Measurements from ENCODE around the gene ABHD17C.

The ABHD17C gene

DNA sequence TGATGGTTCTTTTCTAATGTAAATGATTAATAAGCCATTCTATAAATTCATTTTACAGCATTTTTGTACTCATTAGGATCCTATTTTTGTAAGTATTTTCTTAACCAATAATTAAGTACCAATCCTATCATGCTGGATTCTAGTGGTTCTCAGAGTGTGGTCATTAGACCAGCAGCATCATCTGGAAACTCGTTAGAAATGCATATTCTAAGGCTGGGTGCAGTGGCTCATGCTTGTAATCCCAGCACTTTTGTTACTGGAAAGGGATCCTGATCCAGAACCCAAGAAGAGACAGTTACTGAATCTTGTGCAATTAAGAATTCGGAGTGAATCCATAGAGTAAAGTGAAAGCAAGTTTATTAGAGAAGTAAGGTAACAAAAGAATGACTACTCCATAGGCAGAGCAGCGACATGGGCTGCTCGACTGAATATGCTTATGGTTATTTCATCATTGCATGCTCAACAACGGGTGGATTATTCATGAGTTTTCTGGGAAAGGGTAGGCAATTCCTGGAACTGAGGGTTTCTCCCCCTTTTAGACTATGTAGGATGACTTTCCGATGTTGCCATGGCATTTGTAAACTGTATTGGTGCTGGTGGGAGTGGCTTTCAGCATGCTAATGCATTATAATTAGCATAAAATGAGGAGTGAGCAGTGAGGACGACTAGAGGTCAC is 74.2 kb downstream of the ABHD17C start:
- no peak for DNase-seq

DNA sequence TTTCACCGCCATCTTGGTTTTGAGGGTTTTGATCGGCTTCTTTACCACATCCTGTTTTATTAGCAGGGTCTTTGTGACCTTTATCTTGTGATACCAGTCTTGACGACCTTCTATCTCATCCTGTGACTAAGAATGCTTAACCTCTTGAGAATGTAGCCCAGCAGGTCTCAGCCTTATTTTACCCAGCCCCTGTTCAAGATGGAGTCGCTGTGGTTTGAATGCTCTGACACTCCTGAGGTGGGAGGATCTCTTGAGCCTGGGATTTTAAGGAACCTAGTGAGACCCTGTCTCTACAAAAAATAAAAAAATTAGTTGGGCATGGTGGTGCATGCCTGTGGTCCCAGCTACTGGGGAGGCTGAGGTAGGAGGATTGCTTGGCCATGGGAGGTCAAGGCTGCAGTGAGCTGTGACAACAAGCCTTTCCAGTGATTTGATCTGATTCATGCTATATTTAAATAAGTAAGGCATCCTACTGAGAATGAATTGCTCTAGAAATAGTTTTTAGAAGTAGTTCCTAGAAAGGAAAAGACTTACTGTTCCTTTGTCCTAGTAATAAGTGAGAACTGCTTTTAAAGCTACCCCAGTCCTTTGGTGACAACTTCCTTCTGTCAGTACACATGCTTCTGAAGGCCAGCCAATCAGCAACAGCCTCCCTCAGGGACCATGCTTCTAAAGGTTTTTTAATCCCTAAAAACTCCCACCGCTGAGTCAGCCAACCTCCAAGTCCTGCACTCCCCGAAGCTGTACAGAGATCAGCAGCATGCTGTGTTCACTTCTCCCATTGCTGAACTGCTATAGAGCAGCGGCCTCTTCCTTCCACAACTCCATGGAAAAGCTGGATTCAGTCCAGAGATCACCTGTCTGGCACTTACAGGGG is 75.0 kb downstream of the ABHD17C start:
- no peak for DNase-seq

DNA sequence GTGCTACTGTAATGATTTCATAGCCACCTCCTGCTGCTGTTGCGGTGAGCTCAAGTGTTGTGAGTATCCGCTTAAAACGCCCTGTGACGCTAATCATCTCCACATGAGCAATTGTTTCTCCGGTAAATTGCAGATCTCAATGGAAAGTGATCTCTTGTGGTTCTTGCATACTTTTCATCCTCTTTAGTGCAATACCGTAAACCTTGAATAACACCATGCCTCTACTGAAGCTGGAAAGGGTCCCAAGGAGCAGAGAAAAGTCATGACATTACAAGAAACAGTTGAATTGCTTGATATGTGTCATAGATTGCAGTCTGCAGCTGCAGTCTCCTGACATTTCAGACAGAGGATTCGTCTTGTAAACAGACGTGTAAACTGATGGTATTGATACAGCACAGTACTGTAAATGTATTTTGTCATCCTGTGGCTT is 78.0 kb downstream of the ABHD17C start:
- no peak for DNase-seq

DNA sequence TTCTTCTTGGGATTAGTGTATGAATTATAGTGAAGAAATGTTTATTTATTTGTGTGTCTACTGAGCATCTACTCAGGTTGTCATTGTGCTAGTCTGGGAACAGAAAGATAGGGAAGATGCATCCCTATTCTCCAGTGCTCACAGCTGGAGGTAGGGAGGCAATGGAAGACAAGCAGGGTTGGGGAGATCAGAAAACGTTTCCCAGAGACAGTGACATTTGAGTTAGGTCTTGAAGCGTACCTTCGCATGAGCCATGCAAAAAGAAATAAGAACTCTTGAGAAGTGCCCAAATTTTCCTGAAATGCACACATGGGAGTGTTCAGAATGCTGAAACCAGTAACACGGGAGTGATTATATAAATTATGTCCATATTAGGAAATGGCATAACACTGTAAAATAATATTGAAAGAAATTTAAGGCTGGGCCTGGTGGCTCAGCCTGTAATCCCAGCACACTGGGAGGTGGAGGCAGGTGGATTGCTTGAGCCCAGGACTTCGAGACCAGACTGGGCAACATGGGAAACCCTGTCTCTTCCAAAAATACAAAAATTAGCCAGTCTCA is 78.8 kb downstream of the ABHD17C start:
- no peak for DNase-seq

DNA sequence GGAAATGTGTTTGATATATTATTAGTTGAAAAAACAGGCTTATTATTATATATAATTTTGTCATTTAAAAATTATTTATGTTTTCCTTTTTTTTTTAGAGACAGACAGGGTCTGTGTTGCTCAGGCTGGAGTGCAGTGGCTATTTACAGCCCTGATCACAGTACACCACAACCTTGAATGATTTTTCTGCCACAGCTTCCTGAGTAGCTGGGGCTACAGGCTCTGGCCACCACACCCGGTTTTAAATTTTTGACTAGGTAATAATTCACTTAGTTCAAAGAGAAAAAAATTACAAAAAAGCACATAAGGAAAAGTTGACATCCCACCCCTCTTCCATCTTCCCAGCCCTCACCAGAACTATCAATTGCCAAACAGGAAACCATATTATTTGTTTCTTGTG is 79.4 kb downstream of the ABHD17C start:
- no peak for DNase-seq

DNA sequence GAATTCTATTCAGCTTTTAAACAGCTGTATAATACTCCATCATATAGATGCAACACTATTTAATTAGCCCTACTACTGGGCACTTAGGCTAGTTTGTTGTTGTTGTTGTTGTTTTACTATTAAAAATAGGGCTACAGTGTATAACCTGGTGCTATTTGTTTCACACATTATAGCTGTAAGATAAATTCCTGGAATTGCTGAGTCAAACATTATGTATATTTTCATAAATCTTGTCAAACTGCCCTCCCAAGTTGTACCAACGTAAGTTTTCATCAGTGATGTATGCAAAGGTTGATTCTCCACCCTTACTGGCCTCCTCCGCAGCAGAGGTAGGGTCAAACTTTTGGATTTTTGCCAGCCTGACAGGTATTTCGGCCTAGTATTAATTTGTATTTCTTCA is 80.2 kb downstream of the ABHD17C start:
- no peak for DNase-seq

DNA sequence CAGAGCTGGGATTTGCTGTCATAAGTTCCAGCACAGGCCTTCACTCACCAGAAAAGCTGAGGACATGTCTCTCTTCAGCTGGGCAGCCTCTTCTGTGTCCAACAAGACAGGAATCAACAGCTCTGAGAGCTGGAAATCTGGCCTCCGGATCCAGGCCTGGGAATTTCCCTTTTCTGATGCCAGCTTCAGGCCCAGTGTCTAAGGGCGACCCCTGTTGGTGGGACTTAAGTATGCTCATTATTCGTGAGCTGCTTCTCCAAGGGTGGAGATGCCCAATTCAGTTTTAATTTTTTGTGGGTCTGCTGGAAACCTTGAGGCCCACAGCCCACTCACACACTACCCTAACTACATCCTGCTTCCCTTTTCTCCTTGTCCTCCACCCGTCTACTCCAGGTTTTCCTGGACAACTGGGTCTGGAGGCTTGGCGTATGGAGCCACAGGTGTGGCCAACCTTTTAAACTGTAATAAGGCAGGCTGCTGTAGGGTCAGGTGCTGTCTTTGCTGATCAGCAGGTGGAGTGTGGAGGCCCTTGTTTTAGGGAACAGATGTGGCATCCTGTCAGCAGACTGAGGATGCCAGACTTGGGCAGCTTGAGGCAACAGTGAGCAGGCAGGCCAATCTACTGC is 81.4 kb downstream of the ABHD17C start:
- peak; percentile 60 for DNase-seq

DNA sequence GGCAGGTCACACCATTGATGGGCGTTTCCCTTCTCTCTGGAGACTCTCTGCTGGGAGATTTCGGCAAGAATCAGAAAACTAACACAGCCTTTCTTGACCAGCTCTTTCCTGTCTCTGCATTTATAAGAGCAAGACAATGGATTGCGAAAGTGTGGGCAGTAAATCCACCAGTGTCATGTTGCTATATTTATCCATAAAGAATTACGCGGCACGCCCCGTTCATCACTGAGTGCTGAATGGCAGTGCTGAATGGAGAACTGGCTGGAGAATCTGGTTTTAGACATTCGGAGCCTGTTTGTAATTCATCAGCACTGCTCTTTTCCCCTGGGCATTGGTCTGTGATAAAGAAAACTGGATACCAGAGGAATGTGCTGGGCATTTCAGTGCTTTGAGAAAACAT is 82.0 kb downstream of the ABHD17C start:
- DNase-seq: no peak

DNA sequence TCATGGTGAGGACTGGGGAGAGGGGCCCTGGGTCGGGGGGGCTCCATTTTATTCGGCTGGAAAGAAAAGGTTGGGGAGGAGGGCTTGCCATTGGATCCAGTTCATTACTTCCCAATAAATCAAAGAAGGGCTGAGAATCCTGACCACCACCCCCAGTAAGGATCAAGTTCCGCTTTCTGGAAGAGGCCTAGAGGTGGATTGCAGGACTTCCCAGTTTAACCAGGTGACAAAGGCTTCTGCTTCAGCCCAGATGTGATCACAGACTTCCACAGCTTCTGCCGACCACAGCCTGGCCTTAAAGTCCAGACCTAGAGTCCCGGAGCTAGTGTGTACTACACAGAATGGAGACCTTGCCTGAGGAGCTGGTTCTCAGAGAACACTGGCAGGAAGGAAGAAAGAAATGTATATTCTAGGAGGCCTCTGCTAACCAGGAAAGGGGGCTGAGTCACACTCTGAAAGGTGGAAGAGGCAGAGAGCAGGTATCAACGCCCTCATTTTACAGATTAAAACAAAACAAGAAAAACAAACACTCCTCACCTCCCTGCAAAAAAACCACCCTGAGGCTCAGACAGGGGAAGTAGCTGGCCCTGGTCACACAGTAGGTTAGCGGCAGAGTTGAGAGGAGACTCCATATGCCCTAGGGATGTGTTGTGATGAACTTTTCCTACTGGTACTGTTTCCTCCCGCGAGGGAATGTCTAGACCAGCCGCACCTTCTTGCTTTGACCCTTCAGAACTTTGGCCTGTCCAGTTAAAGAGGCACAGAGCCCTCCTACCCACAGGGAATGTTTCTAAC is 82.9 kb downstream of the ABHD17C start:
- no peak for DNase-seq

DNA sequence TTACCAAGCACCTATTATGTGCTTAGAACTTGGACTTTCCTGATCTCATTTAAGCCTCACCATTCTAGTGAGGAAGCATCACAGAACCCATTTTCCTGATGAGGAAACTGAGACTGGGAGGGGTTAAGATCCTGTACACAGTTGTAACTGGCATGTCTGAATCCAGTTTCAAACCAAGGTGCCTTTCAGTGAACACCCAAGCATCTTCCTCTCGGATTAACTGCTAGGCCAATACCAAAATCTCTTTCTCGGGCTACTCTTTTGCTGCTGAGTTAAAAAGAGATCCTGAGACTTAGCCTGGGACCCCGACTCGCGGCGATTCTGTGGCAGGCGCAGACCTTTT is 83.5 kb downstream of the ABHD17C start:
- DNase-seq: no peak

DNA sequence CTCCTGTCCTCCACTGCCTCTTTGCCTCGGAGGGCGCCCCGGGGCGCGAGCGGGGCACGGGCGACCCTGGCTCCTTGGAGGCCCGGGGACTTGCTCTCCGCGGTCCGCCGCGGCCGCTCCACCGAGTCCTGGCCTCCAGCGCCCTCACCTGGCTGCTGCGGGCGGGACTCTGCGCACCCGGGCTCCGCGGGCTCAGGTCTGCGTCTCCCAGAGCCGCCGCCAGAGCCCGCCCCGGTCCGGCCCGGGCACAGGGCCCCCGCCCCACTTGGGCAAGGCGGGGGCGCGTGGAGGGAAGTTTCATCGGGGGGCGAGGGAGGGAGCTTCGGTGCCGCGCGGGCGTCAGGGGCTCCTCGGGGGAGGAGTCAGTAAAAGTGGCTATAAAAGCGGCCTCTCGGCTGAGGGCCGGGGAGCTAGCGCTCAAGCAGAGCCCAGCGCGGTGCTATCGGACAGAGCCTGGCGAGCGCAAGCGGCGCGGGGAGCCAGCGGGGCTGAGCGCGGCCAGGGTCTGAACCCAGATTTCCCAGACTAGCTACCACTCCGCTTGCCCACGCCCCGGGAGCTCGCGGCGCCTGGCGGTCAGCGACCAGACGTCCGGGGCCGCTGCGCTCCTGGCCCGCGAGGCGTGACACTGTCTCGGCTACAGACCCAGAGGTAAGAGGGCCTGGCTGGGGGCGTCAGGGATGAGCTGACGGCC is 84.0 kb downstream of the ABHD17C start, which contains the start of gene CEMIP:
TSS of gene CEMIP (plus strand) at position 407 of the 694 bp plus-strand sequence. CDS start 94,510 bp downstream, outside the sequence.
- peak; percentile 45 for DNase-seq

DNA sequence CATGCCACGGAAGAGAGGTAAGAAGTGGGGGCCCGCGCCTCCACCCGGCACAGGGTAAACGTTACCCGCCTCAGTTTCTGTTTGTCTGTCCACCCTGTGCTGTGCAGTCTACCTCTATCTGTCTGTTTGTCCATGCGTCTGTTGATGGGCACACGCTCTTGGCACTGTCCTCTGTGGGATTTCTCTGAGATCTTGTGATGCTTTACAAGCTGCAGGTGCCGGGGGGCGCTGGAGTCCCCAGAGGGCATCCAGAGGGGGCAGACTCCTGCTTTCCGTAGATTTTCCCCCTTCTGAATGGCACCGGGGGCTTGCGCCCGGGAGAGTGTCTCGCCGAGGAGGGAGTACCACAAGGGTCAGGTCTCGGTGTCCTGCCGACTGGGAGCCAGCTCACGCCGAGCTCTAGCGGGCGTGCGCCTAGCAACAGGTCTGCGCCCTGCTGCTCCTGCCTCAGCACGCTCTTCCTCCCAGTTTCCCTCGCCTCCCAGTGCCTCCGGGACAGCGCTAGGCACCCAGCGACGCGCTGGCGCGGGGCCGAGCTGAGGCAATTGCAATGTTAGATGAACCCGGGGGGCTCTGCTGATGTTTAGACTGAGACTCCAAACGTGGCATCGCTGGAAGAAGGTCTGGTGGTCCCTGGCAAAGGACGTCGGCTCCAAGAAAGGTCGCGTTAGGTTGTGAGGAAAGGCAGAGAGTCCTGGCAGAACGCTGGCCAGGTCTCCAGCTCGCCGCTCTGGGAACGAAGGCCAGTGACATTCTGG is 84.7 kb downstream of the ABHD17C start:
- peak; percentile 23 for DNase-seq

DNA sequence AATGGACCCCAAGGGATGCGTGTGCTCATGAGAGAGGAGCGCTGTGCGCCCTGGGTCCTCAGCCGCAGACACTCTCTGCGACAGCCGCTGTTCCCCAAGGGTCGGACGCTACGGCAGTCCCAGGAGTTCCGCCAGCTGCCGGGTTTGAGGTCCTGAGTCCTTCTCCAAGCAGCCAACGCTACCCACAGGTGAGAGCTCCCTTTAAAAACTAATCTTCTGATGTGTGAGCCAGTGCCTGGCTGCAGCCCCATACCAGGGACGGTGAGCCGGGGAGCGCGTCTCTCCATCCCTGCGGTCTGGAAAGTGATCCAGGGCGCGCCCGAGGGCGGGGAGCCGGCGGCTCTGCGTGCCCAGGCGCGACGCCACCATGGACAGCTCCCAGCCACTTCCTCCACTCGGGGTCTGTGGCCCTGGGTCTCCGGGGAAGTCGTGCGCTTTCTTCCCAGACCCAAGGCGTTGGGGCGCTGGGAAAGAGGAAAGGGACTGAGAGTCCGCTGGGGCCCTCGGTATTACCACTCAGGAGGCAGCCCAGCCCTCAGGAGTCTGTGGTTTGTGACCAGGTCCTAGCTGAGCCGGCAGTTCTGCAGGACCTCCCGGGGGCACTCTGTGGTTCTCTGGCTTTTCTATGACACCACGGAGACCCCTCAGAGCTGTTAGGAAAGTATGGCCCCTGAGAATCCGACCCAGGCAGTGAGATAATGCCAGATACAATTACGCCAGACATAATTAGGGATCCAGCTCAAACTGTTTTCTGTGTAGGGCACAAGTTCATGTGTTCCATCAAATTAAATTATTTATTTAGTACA is 85.5 kb downstream of the ABHD17C start:
- DNase-seq: no peak

DNA sequence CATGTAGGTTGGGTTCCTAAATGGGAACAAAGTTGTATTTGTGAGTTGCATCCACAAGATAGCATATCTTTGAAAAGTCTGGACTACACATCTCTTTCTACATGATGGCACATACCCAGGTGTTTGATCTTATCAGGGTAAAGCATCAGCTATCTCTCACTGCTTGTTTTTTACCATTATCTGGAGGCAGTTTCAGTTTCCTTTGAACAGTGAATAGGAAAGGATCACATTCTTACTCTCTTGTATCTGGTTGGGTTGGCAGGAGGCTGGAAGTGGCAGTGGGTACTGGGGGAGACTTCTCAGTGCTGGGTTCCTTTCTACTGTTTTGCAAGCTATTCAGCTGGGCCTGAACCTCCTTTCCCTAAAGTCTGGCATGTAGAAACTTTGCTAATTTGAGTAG is 88.2 kb downstream of the ABHD17C start:
- no peak for DNase-seq

DNA sequence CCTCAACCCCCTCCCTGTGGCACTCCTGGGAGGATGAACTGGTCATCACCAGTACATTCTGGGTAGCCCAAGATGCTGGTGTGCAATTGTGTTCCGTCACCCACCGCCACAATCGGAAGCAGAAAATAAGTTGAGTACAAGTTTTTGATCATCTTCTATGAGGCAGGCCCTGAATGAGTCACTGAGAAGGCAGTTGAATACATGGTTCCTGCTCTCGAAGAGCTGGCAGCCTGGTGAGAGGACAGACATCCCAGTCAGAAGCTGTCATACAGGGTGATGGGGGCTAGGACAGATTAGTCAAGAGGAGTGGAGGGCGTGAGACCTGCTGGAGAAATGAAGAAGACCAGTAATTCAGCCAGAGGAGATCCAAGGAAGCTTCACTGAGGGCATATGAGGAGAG is 90.2 kb downstream of the ABHD17C start:
- no peak for DNase-seq

DNA sequence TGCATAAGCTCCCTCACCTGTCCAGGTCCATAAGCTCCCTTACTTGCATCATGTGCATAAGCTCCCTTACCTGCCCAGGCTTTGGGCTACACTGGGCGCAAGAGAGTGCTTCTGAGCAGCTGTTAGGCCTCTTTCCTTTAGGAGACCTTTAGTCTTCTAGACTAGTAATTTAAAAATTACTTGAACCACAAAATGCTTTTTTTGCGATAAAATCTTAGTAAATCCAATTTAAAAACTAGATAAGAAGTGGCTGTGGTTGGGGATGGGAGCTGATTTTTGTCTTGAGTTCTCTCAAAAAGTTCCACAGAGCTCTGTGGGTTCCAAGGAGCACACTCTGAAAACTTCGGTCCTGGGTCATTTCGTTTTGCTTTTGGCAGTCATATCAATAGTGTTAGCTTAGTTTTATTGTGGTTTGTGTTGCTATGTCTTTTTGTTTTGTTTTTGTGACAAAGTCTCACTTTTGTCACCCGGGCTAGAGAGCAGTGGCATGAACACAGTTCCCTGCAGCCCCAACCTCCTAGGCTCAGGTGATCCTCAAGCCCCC is 90.8 kb downstream of the ABHD17C start:
- DNase-seq: no peak

DNA sequence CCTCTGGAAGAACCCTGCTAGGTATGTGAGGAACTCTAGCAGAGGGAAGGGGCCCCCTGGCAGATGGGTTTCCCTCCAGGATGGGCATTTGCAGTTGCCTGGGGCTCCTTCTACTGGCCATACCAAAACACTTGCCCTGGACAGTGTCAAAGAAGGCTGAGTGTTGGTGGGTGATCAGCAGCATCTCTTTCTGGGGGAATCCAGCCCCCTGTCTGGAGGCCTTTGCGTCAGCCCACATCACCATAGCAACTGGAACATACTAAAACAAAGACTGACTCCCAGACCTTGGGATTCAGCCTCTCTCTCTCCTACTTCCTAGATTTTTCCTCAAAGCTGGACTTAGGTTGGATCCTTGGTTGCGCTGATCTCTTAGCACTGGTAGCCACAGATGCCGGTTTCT is 92.2 kb downstream of the ABHD17C start:
- no peak for DNase-seq

DNA sequence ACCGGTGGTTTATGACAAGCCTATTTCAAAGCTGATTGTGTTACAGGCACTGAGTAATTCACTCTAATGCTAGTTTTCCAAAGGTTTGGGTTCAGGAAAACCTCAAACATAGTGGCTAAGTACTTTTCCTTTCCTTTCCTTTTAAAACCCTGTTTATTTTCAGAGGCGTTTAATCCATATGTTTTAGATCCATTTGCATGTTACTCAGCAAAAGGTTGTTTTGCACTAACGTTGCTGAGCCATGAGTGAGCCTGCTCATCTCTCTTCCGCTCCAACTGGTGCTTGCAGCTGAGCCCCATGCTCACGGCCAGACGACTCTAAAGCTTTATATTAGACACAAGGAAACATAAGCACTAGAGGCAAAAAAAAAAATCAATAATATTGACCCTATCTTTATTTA is 93.4 kb downstream of the ABHD17C start:
- peak; percentile 50 for DNase-seq

DNA sequence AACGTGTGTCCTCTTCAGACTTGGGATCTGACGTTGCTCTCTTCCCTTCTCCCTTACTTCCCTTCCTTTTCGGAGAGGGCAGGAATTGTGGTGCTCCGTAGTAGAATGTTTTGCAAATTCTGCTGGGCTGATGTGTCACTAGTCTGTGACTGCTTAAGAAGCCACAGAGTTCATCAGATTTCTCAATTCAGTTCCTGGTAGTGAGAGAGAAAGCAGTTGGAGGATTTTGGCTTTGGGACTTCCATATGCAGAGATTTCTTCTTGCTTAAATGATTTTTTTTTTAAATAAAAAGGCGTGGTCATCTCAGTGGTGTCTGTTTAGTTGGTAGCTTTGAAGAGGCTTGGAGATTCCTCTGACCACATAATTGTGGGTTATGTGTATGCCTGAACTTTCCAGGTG is 94.2 kb downstream of the ABHD17C start:
- DNase-seq: no peak

DNA sequence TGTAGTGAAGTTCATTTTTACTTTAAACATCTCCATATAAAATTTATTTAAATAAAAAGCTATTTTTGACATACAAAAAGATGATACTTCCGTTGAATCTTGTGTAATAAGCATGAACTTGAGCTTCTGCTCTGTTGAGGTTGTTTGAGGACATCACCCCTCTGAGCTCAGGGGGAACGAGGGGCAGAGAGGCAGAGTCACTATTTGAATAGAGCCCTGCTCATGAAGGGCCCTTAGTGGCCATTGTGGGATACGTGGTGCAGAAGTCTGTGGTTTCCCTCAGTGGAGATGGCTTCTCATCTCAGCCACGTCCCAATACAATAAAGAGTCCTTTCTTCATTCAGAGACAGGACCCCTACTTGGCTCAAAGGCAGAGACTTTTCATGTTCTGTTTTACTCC is 94.7 kb downstream of the ABHD17C start:
- no peak for DNase-seq
